ENCODE measurements around the gene AUH. TPM values are rescaled to one million over a fixed set of nuclear protein-coding genes. Genes with fewer than 3 reads are reported as not detected.

AUH gene
- total and polyA plus RNA-seq, 10 of the 15 experiments (the other 5 are each of a cell fraction or from before 2014, with no cell fraction given), result 1.7 to 7.3 (median 4.6) TPM

GRCh38 chr9:91334053-91334452, 27.7 kb downstream of the AUH start:
- no peak overlapping the region for H2AFZ ChIP-seq (ENCODE audit: control insufficient read depth, low read depth, low read length)
- ATAC-seq (no peak), FAIRE-seq (no peak), DNase-seq (ENCODE audit: low read depth, low spot score) (no peak)
- H3K4me2 ChIP-seq (ENCODE audit: control insufficient read depth, insufficient read depth), result no peak overlapping the region
- no peak overlapping the region for H3K4me3 ChIP-seq
- H3K4me1 ChIP-seq (ENCODE audit: control insufficient read depth, insufficient read depth, low read length), result no peaks in the 10 kb centered on the region
- no peaks in the 10 kb centered on the region for H3K79me2 ChIP-seq (ENCODE audit: control insufficient read depth, insufficient read depth, low read length)
- no TSS peak for BruUV-seq (replicated peaks)
- H3K27ac ChIP-seq (ENCODE audit: control insufficient read depth, insufficient read depth), result no peak overlapping the region
- H3K36me3 ChIP-seq (ENCODE audit: control insufficient read depth in 2 of 2, insufficient read depth in 2 of 2, low read length in 1 of 2), result no peaks in the 10 kb centered on the region
- intact Hi-C loops (cut with micrococcal nuclease; ENCODE audit: unreplicated experiment), result no loop called here
- ChIA-PET RAD21 (ENCODE audit: unreplicated experiment) (no interaction called here), POLR2A (no interaction called here), CTCF (no interaction called here), SMC1A (ENCODE audit: uncharacterized antibody, unreplicated experiment) (interaction anchor here (1.8 kb wide), 1 partner anchor 8 kb away, joined by 4 read pairs; no protein-coding TSS in a partner anchor)
- in situ Hi-C loops (cut with MboI), result no loop called here
- TF ChIP-seq MXI1 (IDR thresholded peaks at IDR 0.05; ENCODE audit: low read depth, low read length) (no peak), SIN3A (IDR thresholded peaks at IDR 0.05; ENCODE audit: low read depth, low read length) (no peak), ETV6 (conservative IDR thresholded peaks at IDR 0.05 in 1 of 2, IDR thresholded peaks at IDR 0.05 in 1 of 2; ENCODE audit: borderline replicate concordance in 1 of 2, low read depth in 1 of 2) (no peak), ZNF384 (IDR thresholded peaks at IDR 0.05; ENCODE audit: borderline replicate concordance, low read depth, low read length) (no peak), ZBTB33 (IDR thresholded peaks at IDR 0.05) (no peak), SMC3 (IDR thresholded peaks at IDR 0.05; ENCODE audit: borderline replicate concordance, low read length) (no peak), MEF2A (IDR thresholded peaks at IDR 0.05; ENCODE audit: insufficient read depth, low read depth, low read length) (no peak), TCF12 (IDR thresholded peaks at IDR 0.05; ENCODE audit: low read depth, low read length) (no peak), ZBTB11 (CRISPR knock-in tag; IDR thresholded peaks at IDR 0.05) (no peak), MTA3 (IDR thresholded peaks at IDR 0.05; ENCODE audit: borderline replicate concordance, low read length) (no peak), TCF7 (IDR thresholded peaks at IDR 0.05; ENCODE audit: borderline replicate concordance) (no peak), RFX5 (IDR thresholded peaks at IDR 0.05; ENCODE audit: low read depth, low read length) (no peak), GATAD2B (conservative IDR thresholded peaks at IDR 0.05; ENCODE audit: low read depth) (no peak), ASH2L (IDR thresholded peaks at IDR 0.05; ENCODE audit: borderline replicate concordance, low read depth) (no peak), ZNF207 (IDR thresholded peaks at IDR 0.05; ENCODE audit: borderline replicate concordance) (no peak), KAT2A (conservative IDR thresholded peaks at IDR 0.05; ENCODE audit: control insufficient read depth, low read depth, low read length) (no peak), IKZF2 (IDR thresholded peaks at IDR 0.05) (no peak)
- TF ChIP-seq, protein P1, sequence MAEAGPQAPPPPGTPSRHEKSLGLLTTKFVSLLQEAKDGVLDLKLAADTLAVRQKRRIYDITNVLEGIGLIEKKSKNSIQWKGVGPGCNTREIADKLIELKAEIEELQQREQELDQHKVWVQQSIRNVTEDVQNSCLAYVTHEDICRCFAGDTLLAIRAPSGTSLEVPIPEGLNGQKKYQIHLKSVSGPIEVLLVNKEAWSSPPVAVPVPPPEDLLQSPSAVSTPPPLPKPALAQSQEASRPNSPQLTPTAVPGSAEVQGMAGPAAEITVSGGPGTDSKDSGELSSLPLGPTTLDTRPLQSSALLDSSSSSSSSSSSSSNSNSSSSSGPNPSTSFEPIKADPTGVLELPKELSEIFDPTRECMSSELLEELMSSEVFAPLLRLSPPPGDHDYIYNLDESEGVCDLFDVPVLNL (IDR thresholded peaks at IDR 0.05; ENCODE audit: low read depth, low read length), result no peak
- no peaks in the 10 kb centered on the region; the same call in 1 of the 3 replicates for H3K9me3 ChIP-seq (replicated peaks; ENCODE audit: control insufficient read depth, insufficient read depth, low read length)
- no peaks in the 10 kb centered on the region for H4K20me1 ChIP-seq (ENCODE audit: control insufficient read depth, insufficient read depth)
- WGBS (ENCODE audit: insufficient coverage, insufficient replicate concordance, low lambda C conversion rate, missing lambda C conversion rate), result 94% methylated on average over 4 of the region's 4 CpGs
- no peak overlapping the region for H3K9ac ChIP-seq (ENCODE audit: control insufficient read depth, insufficient read depth, low read length)
- H3K27me3 ChIP-seq (replicated peaks in 1 of 2; ENCODE audit: control insufficient read depth in 2 of 2, insufficient read depth in 2 of 2, low read length in 1 of 2), result no peaks in the 10 kb centered on the region
